K562 (cell line): ENCODE results near the gene DIS3L2. TPM values are rescaled to one million over a fixed set of nuclear protein-coding genes. Genes with fewer than 3 reads are reported as not detected.

Source experiments
- ATAC-seq: fragments of 200-7000 bp; cut with Tn5 transposase; 3 replicates; pipeline ENCODE4 v1.9.1; 2020; ENCODE audit warnings: moderate library complexity
- BruUV-seq: library from RNA; stranded (reverse); fragments of 400-500 nt; replicated peaks from 2 replicates; lab custom pipeline; 2021; lab: Mats Ljungman, UMichigan
- CTCF ChIA-PET: fragments of 300-600 bp; formaldehyde crosslinking; extraction: SDS; loops from one replicate; lab custom pipeline; 2021; ENCODE audit warnings: low intra/inter-chr PET ratio; lab: Yijun Ruan, JAX
- POLR2A ChIA-PET: fragments of 300-600, 350-650 bp; sonication (Branson Sonifier 250); formaldehyde crosslinking; extraction: SDS; loops from one replicate; lab custom pipeline; 2021; ENCODE audit warnings: antibody characterized with exemption, inconsistent platforms; lab: Yijun Ruan, JAX
- DNase-seq, 4 experiments: peaks; one replicate each; pipeline versions ENCODE4 v3.0.0 to v3.0.0-alpha.2; 2011 to 2018; ENCODE audit warnings: low spot score in 3 of 4, mixed read lengths in 3 of 4; ENCODE audit errors: extremely low read depth in 1 of 4
- FAIRE-seq: peaks from 2 replicates; lab custom pipeline; 2011; peaks lifted over from hg19 to GRCh38; lab: Jason Lieb, UNC
- H2AFZ ChIP-seq: 2 replicates; pipeline ENCODE4 v1.6.0; 2011; ENCODE audit warnings: low read depth, low read length, control low read depth, inconsistent platforms
- H3K27ac ChIP-seq: fragments of 200-600 bp; 3 replicates; pipeline ENCODE4 v1.8.0; 2011; ENCODE audit warnings: low read depth, mild to moderate bottlenecking, control low read depth, inconsistent platforms, low read length, moderate library complexity, mixed read lengths; ENCODE audit errors: extremely low read depth
- H3K27me3 ChIP-seq, 2 experiments: fragments of 300-600 bp in 1 of 2; 2 replicates in 1 of 2; 3 replicates in 1 of 2; pipeline versions ENCODE4 v1.6.0 to v1.8.0; 2011; ENCODE audit warnings: inconsistent platforms in 2 of 2, low read length in 2 of 2, mild to moderate bottlenecking in 1 of 2, mixed read lengths in 1 of 2, moderate library complexity in 1 of 2; ENCODE audit not compliant: control insufficient read depth in 2 of 2, insufficient read depth in 2 of 2
- H3K36me3 ChIP-seq: fragments of 300-600 bp; 3 replicates; pipeline ENCODE4 v1.8.0; 2011; ENCODE audit warnings: mild to moderate bottlenecking, low read length, inconsistent platforms; ENCODE audit not compliant: control insufficient read depth, insufficient read depth
- H3K4me1 ChIP-seq, 2 experiments: fragments of 200-600 bp in 1 of 2; replicated peaks in 1 of 2; 2 replicates in 1 of 2; 3 replicates in 1 of 2; pipeline versions ENCODE4 v1.5.1 to v1.8.0; 2011; ENCODE audit warnings: inconsistent platforms in 2 of 2, low read length in 2 of 2, mild to moderate bottlenecking in 1 of 2, mixed read lengths in 1 of 2, moderate library complexity in 1 of 2; ENCODE audit not compliant: control insufficient read depth in 2 of 2, insufficient read depth in 2 of 2
- H3K4me2 ChIP-seq: 2 replicates; pipeline ENCODE4 v1.6.1; 2011; ENCODE audit warnings: low read length, control low read depth, inconsistent platforms, mixed read lengths; ENCODE audit not compliant: insufficient read depth
- H3K4me3 ChIP-seq: fragments of 200-600 bp; sonication (generic), shearing (Covaris generic); 2 replicates; pipeline ENCODE4 v1.5.1; 2016; ENCODE audit warnings: control low read depth, inconsistent platforms
- H3K79me2 ChIP-seq: fragments of 200-600 bp; 3 replicates; pipeline ENCODE4 v1.8.0; 2011; ENCODE audit warnings: low read length, inconsistent platforms; ENCODE audit not compliant: control insufficient read depth, insufficient read depth
- H3K9ac ChIP-seq, 2 experiments: 2 replicates each; pipeline versions ENCODE4 v1.6.0 to v1.6.1; 2011; ENCODE audit warnings: low read depth in 2 of 2, low read length in 2 of 2, control low read depth in 1 of 2, inconsistent platforms in 1 of 2, mild to moderate bottlenecking in 1 of 2, mixed read lengths in 1 of 2; ENCODE audit not compliant: insufficient read depth in 1 of 2
- H3K9me1 ChIP-seq: one replicate; pipeline ENCODE4 v1.6.0; 2011; ENCODE audit warnings: inconsistent platforms, mild to moderate bottlenecking, low read length, moderate library complexity; ENCODE audit not compliant: control insufficient read depth, insufficient read depth
- H3K9me3 ChIP-seq: replicated peaks from 2 replicates; pipeline ENCODE4 v1.5.1; 2011; ENCODE audit warnings: low read depth, low read length, inconsistent platforms; ENCODE audit not compliant: control insufficient read depth, insufficient read depth
- H4K20me1 ChIP-seq: replicated peaks from 2 replicates; pipeline ENCODE4 v1.6.1; 2011; ENCODE audit warnings: low read length, inconsistent platforms, mixed read lengths; ENCODE audit not compliant: control insufficient read depth, insufficient read depth
- ETV5 ChIP-seq: sonication (generic); formaldehyde crosslinking; IDR thresholded peaks from 2 replicates; pipeline ENCODE4 v1.4.0; 2020; ENCODE audit warnings: low read depth, mild to moderate bottlenecking, missing genetic modification reagents
- WGBS: fragments of 100-300 bp; shearing (Covaris generic); methylation state at CpG from one replicate; pipeline ENCODE4 v1.1.6; 2016; ENCODE audit warnings: low coverage, mixed read lengths; ENCODE audit not compliant: insufficient coverage; ENCODE audit errors: missing lambda C conversion rate; 5-methylcytosine and 5-hydroxymethylcytosine counted together
- in situ Hi-C: fragments of 300-500 bp; cut with MboI; formaldehyde crosslinking; loops from 4 replicates; pipeline ENCODE4 v1.15.0; 2018; ENCODE audit warnings: inconsistent platforms, mixed read lengths
- intact Hi-C: fragments of 100-400 bp; cut with micrococcal nuclease; formaldehyde crosslinking; loops from 2 replicates; pipeline ENCODE4 v1.14.2; 2022
- polyA plus RNA-seq, 8 experiments: library from polyadenylated mRNA; depleted of rRNA in 4 of 8; stranded (reverse) in 5 of 8; unstranded in 3 of 8; fragments of >200 nt; fragmentation: Nextera tagmentation in 2 of 8; fragmentation: Illumina TruSeq in 1 of 8; extraction: Ambion mirVana in 2 of 8; extraction: Trizol in 1 of 8; gene quantifications; 2 replicates each; pipeline versions ENCODE4 v1.2.1 to v1.2.3, GENCODE V29; 2011 to 2014; ENCODE audit warnings: inconsistent platforms in 1 of 8, missing spikeins in 1 of 8
- total RNA-seq, 7 experiments: library from RNA; depleted of rRNA in 6 of 7; stranded (reverse); fragments of >200 nt in 6 of 7; fragmentation: Illumina TruSeq in 2 of 7; extraction: Trizol in 2 of 7; gene quantifications; 2 replicates each; pipeline versions ENCODE4 v1.2.1 to v1.2.3, GENCODE V29; 2011 to 2021; ENCODE audit warnings: low replicate concordance in 1 of 7
- TF ChIP-seq, protein P1 (sequence below), 2 experiments: fragments of 450-650 bp; formaldehyde crosslinking in 1 of 2; IDR thresholded peaks; 2 replicates each; pipeline versions ENCODE4 v1.4.0 to v1.6.1; 2014 to 2020; ENCODE audit warnings: mild to moderate bottlenecking in 2 of 2, borderline replicate concordance in 1 of 2, low read depth in 1 of 2

Gene DIS3L2
- total and polyA plus RNA-seq, 9 of the 15 experiments (the other 6 are each of a cell fraction or from before 2014, with no cell fraction given), result 1.5 to 19.2 (median 11.2) TPM

DNA sequence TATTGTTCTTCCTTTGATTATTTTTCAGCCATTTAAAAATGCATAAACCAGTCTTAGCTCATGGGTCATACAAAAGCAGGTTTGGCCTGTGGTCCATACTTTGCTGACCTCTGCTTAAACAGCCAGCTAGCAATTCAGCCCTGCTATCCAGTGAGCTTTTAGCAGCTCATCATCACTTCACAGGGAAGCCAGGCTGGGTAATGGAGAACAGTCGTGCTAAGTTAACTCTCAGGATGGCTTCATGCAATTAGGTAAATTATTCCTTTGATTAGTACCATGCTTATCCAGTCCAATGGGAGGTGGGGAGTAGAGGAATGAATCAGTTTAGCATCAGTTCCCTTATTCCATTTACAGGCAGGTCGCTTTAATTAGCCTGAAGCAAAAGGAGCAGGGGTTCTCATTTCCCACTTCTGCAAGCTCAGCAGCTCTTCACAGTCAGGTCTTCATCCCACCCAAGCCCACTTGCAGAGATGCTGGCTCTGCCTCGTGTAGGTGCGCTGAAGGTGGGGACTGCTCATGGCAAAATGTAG is 307.2 kb downstream of the DIS3L2 start:
- Histone ChIP-seq H3K27ac (no peak overlapping the region), H3K79me2 (no peaks in the 10 kb centered on the region), H3K9me1 (peaks cover 4% of the 10 kb centered on the region), H4K20me1 (no peaks in the 10 kb centered on the region), H3K36me3 (peaks cover 3% of the 10 kb centered on the region; the same call in 1 of the 3 replicates), H2AFZ (no peak overlapping the region), H3K27me3 (no peaks in the 10 kb centered on the region), H3K4me2 (no peak overlapping the region), H3K9me3 (no peaks in the 10 kb centered on the region), H3K4me3 (no peak overlapping the region), H3K4me1 (no peaks in the 10 kb centered on the region), H3K9ac (no peak overlapping the region)
- intact Hi-C loops (no loop called here), in situ Hi-C loops (no loop called here)
- ChIA-PET CTCF (no interaction called here), POLR2A (interaction anchor here (0.6 to 1.0 kb wide), 2 partner anchors 29 to 199 kb away, joined by 3 to 5 read pairs; no protein-coding TSS in a partner anchor)
- ATAC-seq (no peak), DNase-seq (no peak), FAIRE-seq (no peak)
- WGBS, result 65% methylated on average over 4 of the region's 4 CpGs
- TF ChIP-seq, protein P1, sequence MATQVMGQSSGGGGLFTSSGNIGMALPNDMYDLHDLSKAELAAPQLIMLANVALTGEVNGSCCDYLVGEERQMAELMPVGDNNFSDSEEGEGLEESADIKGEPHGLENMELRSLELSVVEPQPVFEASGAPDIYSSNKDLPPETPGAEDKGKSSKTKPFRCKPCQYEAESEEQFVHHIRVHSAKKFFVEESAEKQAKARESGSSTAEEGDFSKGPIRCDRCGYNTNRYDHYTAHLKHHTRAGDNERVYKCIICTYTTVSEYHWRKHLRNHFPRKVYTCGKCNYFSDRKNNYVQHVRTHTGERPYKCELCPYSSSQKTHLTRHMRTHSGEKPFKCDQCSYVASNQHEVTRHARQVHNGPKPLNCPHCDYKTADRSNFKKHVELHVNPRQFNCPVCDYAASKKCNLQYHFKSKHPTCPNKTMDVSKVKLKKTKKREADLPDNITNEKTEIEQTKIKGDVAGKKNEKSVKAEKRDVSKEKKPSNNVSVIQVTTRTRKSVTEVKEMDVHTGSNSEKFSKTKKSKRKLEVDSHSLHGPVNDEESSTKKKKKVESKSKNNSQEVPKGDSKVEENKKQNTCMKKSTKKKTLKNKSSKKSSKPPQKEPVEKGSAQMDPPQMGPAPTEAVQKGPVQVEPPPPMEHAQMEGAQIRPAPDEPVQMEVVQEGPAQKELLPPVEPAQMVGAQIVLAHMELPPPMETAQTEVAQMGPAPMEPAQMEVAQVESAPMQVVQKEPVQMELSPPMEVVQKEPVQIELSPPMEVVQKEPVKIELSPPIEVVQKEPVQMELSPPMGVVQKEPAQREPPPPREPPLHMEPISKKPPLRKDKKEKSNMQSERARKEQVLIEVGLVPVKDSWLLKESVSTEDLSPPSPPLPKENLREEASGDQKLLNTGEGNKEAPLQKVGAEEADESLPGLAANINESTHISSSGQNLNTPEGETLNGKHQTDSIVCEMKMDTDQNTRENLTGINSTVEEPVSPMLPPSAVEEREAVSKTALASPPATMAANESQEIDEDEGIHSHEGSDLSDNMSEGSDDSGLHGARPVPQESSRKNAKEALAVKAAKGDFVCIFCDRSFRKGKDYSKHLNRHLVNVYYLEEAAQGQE (IDR thresholded peaks at IDR 0.05; ENCODE audit: borderline replicate concordance), result no peak
- TF ChIP-seq, protein P1 (CRISPR knock-in tag; IDR thresholded peaks at IDR 0.05; ENCODE audit: low read depth), result no peak
- no peak for TF ChIP-seq ETV5
- no TSS peak for BruUV-seq
